K562 (cell line): Measurements from ENCODE around the gene GPAT2. TPM values are rescaled to one million over a fixed set of nuclear protein-coding genes. Genes with fewer than 3 reads are reported as not detected.
A peak's percentile ranks its signal among the peaks of the same experiment; 100 is the strongest.
"Not testable (repeated sequence)": the region's sequence is repeated elsewhere in the genome, so short reads cannot be mapped to it uniquely, and the experiment has no call there.

ENCODE experiments used
- ATAC-seq: fragments of 200-7000 bp; cut with Tn5 transposase; 3 replicates; pipeline ENCODE4 v1.9.1; 2020; ENCODE audit warnings: moderate library complexity
- BruUV-seq: library from RNA; stranded (reverse); fragments of 400-500 nt; replicated peaks from 2 replicates; lab custom pipeline; 2021; lab: Mats Ljungman, UMichigan
- CTCF ChIA-PET: fragments of 300-600 bp; formaldehyde crosslinking; extraction: SDS; loops from one replicate; lab custom pipeline; 2021; ENCODE audit warnings: low intra/inter-chr PET ratio; lab: Yijun Ruan, JAX
- POLR2A ChIA-PET: fragments of 300-600, 350-650 bp; sonication (Branson Sonifier 250); formaldehyde crosslinking; extraction: SDS; loops from one replicate; lab custom pipeline; 2021; ENCODE audit warnings: antibody characterized with exemption, inconsistent platforms; lab: Yijun Ruan, JAX
- DNase-seq, 4 experiments: peaks; one replicate each; pipeline versions ENCODE4 v3.0.0 to v3.0.0-alpha.2; 2011 to 2018; ENCODE audit warnings: low spot score in 3 of 4, mixed read lengths in 3 of 4; ENCODE audit errors: extremely low read depth in 1 of 4
- FAIRE-seq: peaks from 2 replicates; lab custom pipeline; 2011; peaks lifted over from hg19 to GRCh38; lab: Jason Lieb, UNC
- H2AFZ ChIP-seq: 2 replicates; pipeline ENCODE4 v1.6.0; 2011; ENCODE audit warnings: low read depth, low read length, control low read depth, inconsistent platforms
- H3K27ac ChIP-seq: fragments of 200-600 bp; 3 replicates; pipeline ENCODE4 v1.8.0; 2011; ENCODE audit warnings: low read depth, mild to moderate bottlenecking, control low read depth, inconsistent platforms, low read length, moderate library complexity, mixed read lengths; ENCODE audit errors: extremely low read depth
- H3K27me3 ChIP-seq, 2 experiments: fragments of 300-600 bp in 1 of 2; 2 replicates in 1 of 2; 3 replicates in 1 of 2; pipeline versions ENCODE4 v1.6.0 to v1.8.0; 2011; ENCODE audit warnings: inconsistent platforms in 2 of 2, low read length in 2 of 2, mild to moderate bottlenecking in 1 of 2, mixed read lengths in 1 of 2, moderate library complexity in 1 of 2; ENCODE audit not compliant: control insufficient read depth in 2 of 2, insufficient read depth in 2 of 2
- H3K36me3 ChIP-seq: fragments of 300-600 bp; 3 replicates; pipeline ENCODE4 v1.8.0; 2011; ENCODE audit warnings: mild to moderate bottlenecking, low read length, inconsistent platforms; ENCODE audit not compliant: control insufficient read depth, insufficient read depth
- H3K4me1 ChIP-seq, 2 experiments: fragments of 200-600 bp in 1 of 2; replicated peaks in 1 of 2; 2 replicates in 1 of 2; 3 replicates in 1 of 2; pipeline versions ENCODE4 v1.5.1 to v1.8.0; 2011; ENCODE audit warnings: inconsistent platforms in 2 of 2, low read length in 2 of 2, mild to moderate bottlenecking in 1 of 2, mixed read lengths in 1 of 2, moderate library complexity in 1 of 2; ENCODE audit not compliant: control insufficient read depth in 2 of 2, insufficient read depth in 2 of 2
- H3K4me2 ChIP-seq: 2 replicates; pipeline ENCODE4 v1.6.1; 2011; ENCODE audit warnings: low read length, control low read depth, inconsistent platforms, mixed read lengths; ENCODE audit not compliant: insufficient read depth
- H3K4me3 ChIP-seq: fragments of 200-600 bp; sonication (generic), shearing (Covaris generic); 2 replicates; pipeline ENCODE4 v1.5.1; 2016; ENCODE audit warnings: control low read depth, inconsistent platforms
- H3K79me2 ChIP-seq: fragments of 200-600 bp; 3 replicates; pipeline ENCODE4 v1.8.0; 2011; ENCODE audit warnings: low read length, inconsistent platforms; ENCODE audit not compliant: control insufficient read depth, insufficient read depth
- H3K9ac ChIP-seq, 2 experiments: 2 replicates each; pipeline versions ENCODE4 v1.6.0 to v1.6.1; 2011; ENCODE audit warnings: low read depth in 2 of 2, low read length in 2 of 2, control low read depth in 1 of 2, inconsistent platforms in 1 of 2, mild to moderate bottlenecking in 1 of 2, mixed read lengths in 1 of 2; ENCODE audit not compliant: insufficient read depth in 1 of 2
- H3K9me1 ChIP-seq: one replicate; pipeline ENCODE4 v1.6.0; 2011; ENCODE audit warnings: inconsistent platforms, mild to moderate bottlenecking, low read length, moderate library complexity; ENCODE audit not compliant: control insufficient read depth, insufficient read depth
- H3K9me3 ChIP-seq: replicated peaks from 2 replicates; pipeline ENCODE4 v1.5.1; 2011; ENCODE audit warnings: low read depth, low read length, inconsistent platforms; ENCODE audit not compliant: control insufficient read depth, insufficient read depth
- H4K20me1 ChIP-seq: replicated peaks from 2 replicates; pipeline ENCODE4 v1.6.1; 2011; ENCODE audit warnings: low read length, inconsistent platforms, mixed read lengths; ENCODE audit not compliant: control insufficient read depth, insufficient read depth
- DEAF1 ChIP-seq: fragments of 450-650 bp; formaldehyde crosslinking; IDR thresholded peaks from 2 replicates; pipeline ENCODE4 v1.4.0; 2020; ENCODE audit warnings: mild to moderate bottlenecking, moderate library complexity
- EP400 ChIP-seq: fragments of 450-650 bp; IDR thresholded peaks from 2 replicates; pipeline ENCODE4 v1.6.1; 2017; ENCODE audit warnings: antibody characterized with exemption, mild to moderate bottlenecking, moderate library complexity
- MAX ChIP-seq: sonication (generic); formaldehyde crosslinking; IDR thresholded peaks from 2 replicates; pipeline ENCODE4 v1.9.0; 2022; ENCODE audit warnings: mild to moderate bottlenecking, missing genetic modification reagents
- PHF8 ChIP-seq: fragments of 200-600 bp; sonication (generic); IDR thresholded peaks from 2 replicates; pipeline ENCODE4 v1.6.1; 2012; ENCODE audit warnings: mixed run types, mild to moderate bottlenecking, inconsistent platforms, low read length, moderate library complexity, borderline replicate concordance
- ZBTB9 ChIP-seq: fragments of 450-650 bp; formaldehyde crosslinking; IDR thresholded peaks from 2 replicates; pipeline ENCODE4 v1.4.0; 2020; ENCODE audit warnings: mild to moderate bottlenecking, moderate library complexity
- ZFX ChIP-seq: sonication (generic); formaldehyde crosslinking; IDR thresholded peaks from 2 replicates; pipeline ENCODE4 v1.8.0; 2022; ENCODE audit warnings: mild to moderate bottlenecking, missing genetic modification reagents, moderate library complexity
- ZNF12 ChIP-seq: sonication (generic); formaldehyde crosslinking; IDR thresholded peaks from 2 replicates; pipeline ENCODE4 v1.4.0; 2020; ENCODE audit warnings: mild to moderate bottlenecking, missing genetic modification reagents
- WGBS: fragments of 100-300 bp; shearing (Covaris generic); methylation state at CpG from one replicate; pipeline ENCODE4 v1.1.6; 2016; ENCODE audit warnings: low coverage, mixed read lengths; ENCODE audit not compliant: insufficient coverage; ENCODE audit errors: missing lambda C conversion rate; 5-methylcytosine and 5-hydroxymethylcytosine counted together
- in situ Hi-C: fragments of 300-500 bp; cut with MboI; formaldehyde crosslinking; loops from 4 replicates; pipeline ENCODE4 v1.15.0; 2018; ENCODE audit warnings: inconsistent platforms, mixed read lengths
- intact Hi-C: fragments of 100-400 bp; cut with micrococcal nuclease; formaldehyde crosslinking; loops from 2 replicates; pipeline ENCODE4 v1.14.2; 2022
- polyA plus RNA-seq, 8 experiments: library from polyadenylated mRNA; depleted of rRNA in 4 of 8; stranded (reverse) in 5 of 8; unstranded in 3 of 8; fragments of >200 nt; fragmentation: Nextera tagmentation in 2 of 8; fragmentation: Illumina TruSeq in 1 of 8; extraction: Ambion mirVana in 2 of 8; extraction: Trizol in 1 of 8; gene quantifications; 2 replicates each; pipeline versions ENCODE4 v1.2.1 to v1.2.3, GENCODE V29; 2011 to 2014; ENCODE audit warnings: inconsistent platforms in 1 of 8, missing spikeins in 1 of 8
- total RNA-seq, 7 experiments: library from RNA; depleted of rRNA in 6 of 7; stranded (reverse); fragments of >200 nt in 6 of 7; fragmentation: Illumina TruSeq in 2 of 7; extraction: Trizol in 2 of 7; gene quantifications; 2 replicates each; pipeline versions ENCODE4 v1.2.1 to v1.2.3, GENCODE V29; 2011 to 2021; ENCODE audit warnings: low replicate concordance in 1 of 7

Gene GPAT2
- total and polyA plus RNA-seq, 9 of the 15 experiments (the other 6 are each of a cell fraction or from before 2014, with no cell fraction given) = 0.01 to 1.2 (median 0.22) TPM; not detected in 3

GRCh38 chr2:96006248-96006647 is 28.5 kb downstream of the GPAT2 start:
- H2AFZ ChIP-seq, intact Hi-C loops, H3K27me3 ChIP-seq, H3K9me1 ChIP-seq, H3K4me3 ChIP-seq, H3K4me1 ChIP-seq, H3K27ac ChIP-seq, POLR2A ChIA-PET, CTCF ChIA-PET, ATAC-seq, H3K9me3 ChIP-seq, H4K20me1 ChIP-seq, H3K9ac ChIP-seq, H3K79me2 ChIP-seq, H3K36me3 ChIP-seq, H3K4me2 ChIP-seq, BruUV-seq, DNase-seq, FAIRE-seq: not testable (repeated sequence)
- peak; percentile 98 for TF ChIP-seq ZNF12 (CRISPR knock-in tag)
- in situ Hi-C loops = loop anchor here (10.0 to 25.0 kb wide), 3 partner anchors 69 to 506 kb away; partner anchors contain the start of gene NEURL3
- 1% methylated on average over 5 of the region's 5 CpGs for WGBS

- H3K9me3 ChIP-seq, H3K27me3 ChIP-seq, H3K4me1 ChIP-seq, H3K9me1 ChIP-seq, H3K36me3 ChIP-seq, H4K20me1 ChIP-seq, in situ Hi-C loops: not testable (repeated sequence)
- Histone ChIP-seq H2AFZ (peak overlapping the region; percentile 89), H3K4me2 (peak overlapping the region; percentile 87), H3K4me3 (peak overlapping the region; percentile 42), H3K79me2 (peaks cover 17% of the 10 kb centered on the region), H3K9ac (peak overlapping the region; percentile 65 to 93; a peak in 3 of 4 replicates), H3K27ac (peak overlapping the region; percentile 64; the same call in 2 of the 3 replicates)
- ChIA-PET CTCF (interaction anchor here (0.6 to 3.1 kb wide), 6 partner anchors 17 to 516 kb away, joined by 3 to 39 read pairs (median 7); partner anchors contain the start of gene ADRA2B), POLR2A (interaction anchor here (1.0 kb wide), 1 partner anchor 517 kb away, joined by 5 read pairs; no protein-coding TSS in a partner anchor)
- DNase-seq (peak; percentile 3 to 34 (median 9)), FAIRE-seq (peak; percentile 83), ATAC-seq (peak; percentile 78)
- intact Hi-C loops = loop anchor here (5.0 kb wide), 1 partner anchor 515 kb away; the partner anchor contains the start of gene NEURL3
- WGBS = 6% methylated on average over 32 of the region's 34 CpGs
- BruUV-seq = TSS peak; percentile 76
- TF ChIP-seq EP400 (0 out of 2 replicates have a peak, but pooled peaks have one; percentile 9), MAX (CRISPR knock-in tag) (peak; percentile 32; the same call in 1 of the 2 replicates), ZBTB9 (CRISPR knock-in tag) (peak; percentile 30; the same call in 1 of the 2 replicates), DEAF1 (CRISPR knock-in tag) (peak; percentile 80), ZFX (CRISPR knock-in tag) (peak; percentile 49), PHF8 (peak; percentile 19; the same call in 1 of the 2 replicates)
Observed at GRCh38 chr2:95992520-95993272, 42.0 kb downstream of the GPAT2 start.
